ENCODE results near the gene ANXA4.

- no peak for TF ChIP-seq CTCF (conservative IDR thresholded peaks at IDR 0.05 in 1 of 2, IDR thresholded peaks at IDR 0.05 in 1 of 2; ENCODE audit: extremely low read depth in 1 of 2, insufficient read depth in 1 of 2, low read depth in 1 of 2, low read length in 2 of 2)
- TF ChIP-seq EZH2 (IDR thresholded peaks at IDR 0.05; ENCODE audit: borderline replicate concordance, low read length): no peak
Measured at GRCh38 chr2:69797235-69797634, 55.3 kb downstream of the ANXA4 start.

Data from mammary epithelial cell (primary cell).